Measurements from ENCODE around the gene FGL2.

DNA sequence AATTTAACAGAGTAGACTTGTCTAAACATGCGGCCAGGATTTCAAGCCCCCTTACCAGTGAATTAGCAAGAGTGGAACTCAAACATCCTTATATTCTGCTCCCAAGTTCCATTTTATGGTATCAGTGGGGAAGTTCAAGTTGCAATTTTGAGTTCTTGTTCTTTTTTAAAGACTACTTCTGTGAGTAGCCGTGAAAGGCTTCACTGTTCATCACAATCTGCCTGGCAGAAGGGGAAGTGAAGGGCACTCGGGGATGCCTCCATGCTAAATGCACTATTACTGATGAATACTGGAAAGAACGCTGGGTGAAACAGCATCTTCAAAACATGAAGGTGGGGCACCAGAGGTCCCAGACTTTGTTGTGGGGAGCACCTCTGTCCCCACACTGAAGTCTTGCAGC is 22.4 kb upstream of the FGL2 start:
- TF ChIP-seq, protein P1, sequence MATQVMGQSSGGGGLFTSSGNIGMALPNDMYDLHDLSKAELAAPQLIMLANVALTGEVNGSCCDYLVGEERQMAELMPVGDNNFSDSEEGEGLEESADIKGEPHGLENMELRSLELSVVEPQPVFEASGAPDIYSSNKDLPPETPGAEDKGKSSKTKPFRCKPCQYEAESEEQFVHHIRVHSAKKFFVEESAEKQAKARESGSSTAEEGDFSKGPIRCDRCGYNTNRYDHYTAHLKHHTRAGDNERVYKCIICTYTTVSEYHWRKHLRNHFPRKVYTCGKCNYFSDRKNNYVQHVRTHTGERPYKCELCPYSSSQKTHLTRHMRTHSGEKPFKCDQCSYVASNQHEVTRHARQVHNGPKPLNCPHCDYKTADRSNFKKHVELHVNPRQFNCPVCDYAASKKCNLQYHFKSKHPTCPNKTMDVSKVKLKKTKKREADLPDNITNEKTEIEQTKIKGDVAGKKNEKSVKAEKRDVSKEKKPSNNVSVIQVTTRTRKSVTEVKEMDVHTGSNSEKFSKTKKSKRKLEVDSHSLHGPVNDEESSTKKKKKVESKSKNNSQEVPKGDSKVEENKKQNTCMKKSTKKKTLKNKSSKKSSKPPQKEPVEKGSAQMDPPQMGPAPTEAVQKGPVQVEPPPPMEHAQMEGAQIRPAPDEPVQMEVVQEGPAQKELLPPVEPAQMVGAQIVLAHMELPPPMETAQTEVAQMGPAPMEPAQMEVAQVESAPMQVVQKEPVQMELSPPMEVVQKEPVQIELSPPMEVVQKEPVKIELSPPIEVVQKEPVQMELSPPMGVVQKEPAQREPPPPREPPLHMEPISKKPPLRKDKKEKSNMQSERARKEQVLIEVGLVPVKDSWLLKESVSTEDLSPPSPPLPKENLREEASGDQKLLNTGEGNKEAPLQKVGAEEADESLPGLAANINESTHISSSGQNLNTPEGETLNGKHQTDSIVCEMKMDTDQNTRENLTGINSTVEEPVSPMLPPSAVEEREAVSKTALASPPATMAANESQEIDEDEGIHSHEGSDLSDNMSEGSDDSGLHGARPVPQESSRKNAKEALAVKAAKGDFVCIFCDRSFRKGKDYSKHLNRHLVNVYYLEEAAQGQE (IDR thresholded peaks at IDR 0.05; ENCODE audit: unreplicated experiment) = no peak
- TF ChIP-seq CTCF (conservative IDR thresholded peaks at IDR 0.05; ENCODE audit: low read depth in 2 of 2) (no peak), EZH2 (IDR thresholded peaks at IDR 0.05; ENCODE audit: low read depth, unreplicated experiment) (no peak), CREB1 (CRISPR knock-in tag; IDR thresholded peaks at IDR 0.05; ENCODE audit: low read depth) (no peak), POLR2AphosphoS5 (IDR thresholded peaks at IDR 0.05; ENCODE audit: low read depth) (no peak), EZH2phosphoT487 (IDR thresholded peaks at IDR 0.05; ENCODE audit: unreplicated experiment) (no peak), JUNB (IDR thresholded peaks at IDR 0.05; ENCODE audit: unreplicated experiment) (no peak), ZNF331 (CRISPR knock-in tag; IDR thresholded peaks at IDR 0.05; ENCODE audit: low read depth) (no peak)
- TF ChIP-seq, protein P2, sequence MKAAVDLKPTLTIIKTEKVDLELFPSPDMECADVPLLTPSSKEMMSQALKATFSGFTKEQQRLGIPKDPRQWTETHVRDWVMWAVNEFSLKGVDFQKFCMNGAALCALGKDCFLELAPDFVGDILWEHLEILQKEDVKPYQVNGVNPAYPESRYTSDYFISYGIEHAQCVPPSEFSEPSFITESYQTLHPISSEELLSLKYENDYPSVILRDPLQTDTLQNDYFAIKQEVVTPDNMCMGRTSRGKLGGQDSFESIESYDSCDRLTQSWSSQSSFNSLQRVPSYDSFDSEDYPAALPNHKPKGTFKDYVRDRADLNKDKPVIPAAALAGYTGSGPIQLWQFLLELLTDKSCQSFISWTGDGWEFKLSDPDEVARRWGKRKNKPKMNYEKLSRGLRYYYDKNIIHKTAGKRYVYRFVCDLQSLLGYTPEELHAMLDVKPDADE (IDR thresholded peaks at IDR 0.05) = no peak

Data from GM23338 (cell line).